Caco-2 (cell line): ENCODE data around the gene KRTAP4-4. TPM values are rescaled to one million over a fixed set of nuclear protein-coding genes. Genes with fewer than 3 reads are reported as not detected.

Experiments
- BruUV-seq: library from RNA; stranded (reverse); fragments of 400-500 nt; replicated peaks from 2 replicates; lab custom pipeline; 2021; lab: Mats Ljungman, UMichigan
- CTCF ChIA-PET: fragments of 300-600 bp; sonication (Branson Sonifier 250); formaldehyde crosslinking; loops from one replicate; lab custom pipeline; 2022; ENCODE audit warnings: antibody characterized with exemption; lab: Charles Lee
- POLR2A ChIA-PET: fragments of 300-600 bp; sonication (Branson Sonifier 250); formaldehyde crosslinking; loops from one replicate; lab custom pipeline; 2022; ENCODE audit warnings: antibody characterized with exemption; lab: Charles Lee
- DNase-seq, 2 experiments: peaks; one replicate each; pipeline versions ENCODE4 v3.0.0 to v3.0.0-alpha.2; 2020 to 2022
- H3K27me3 ChIP-seq: replicated peaks from 2 replicates; pipeline ENCODE4 v1.6.0; 2011; ENCODE audit warnings: low read length; ENCODE audit not compliant: control insufficient read depth, insufficient read depth
- H3K36me3 ChIP-seq: 2 replicates; pipeline ENCODE4 v1.5.1; 2011; ENCODE audit warnings: low read length; ENCODE audit not compliant: control insufficient read depth, insufficient read depth
- H3K4me1 ChIP-seq: fragments of 250-450 bp; sonication (Bioruptor Pico); 2 replicates; pipeline ENCODE4 v1.5.1; 2020; ENCODE audit warnings: mild to moderate bottlenecking
- H3K4me3 ChIP-seq: 2 replicates; pipeline ENCODE4 v1.5.1; 2011; ENCODE audit warnings: low read depth, mild to moderate bottlenecking, control low read depth, low read length
- H3K9me3 ChIP-seq: fragments of 250-450 bp; sonication (Bioruptor Pico); 2 replicates; pipeline ENCODE4 v1.5.1; 2020; ENCODE audit warnings: mild to moderate bottlenecking, moderate library complexity
- H3K27ac Mint-ChIP-seq: one replicate; pipeline ENCODE4 v1.8.0; 2022; ENCODE audit warnings: mixed read lengths; ENCODE audit not compliant: unreplicated experiment
- H3K27me3 Mint-ChIP-seq: one replicate; pipeline ENCODE4 v1.8.0; 2022; ENCODE audit warnings: mixed read lengths; ENCODE audit not compliant: insufficient read depth, unreplicated experiment
- H3K36me3 Mint-ChIP-seq: one replicate; pipeline ENCODE4 v1.8.0; 2022; ENCODE audit warnings: mild to moderate bottlenecking, mixed read lengths; ENCODE audit not compliant: insufficient read depth, unreplicated experiment
- H3K4me1 Mint-ChIP-seq: one replicate; pipeline ENCODE4 v1.8.0; 2022; ENCODE audit warnings: low read depth, mixed read lengths; ENCODE audit not compliant: unreplicated experiment
- H3K4me3 Mint-ChIP-seq: one replicate; pipeline ENCODE4 v1.8.0; 2022; ENCODE audit warnings: mild to moderate bottlenecking, moderate library complexity, mixed read lengths; ENCODE audit not compliant: unreplicated experiment
- H3K9me3 Mint-ChIP-seq: one replicate; pipeline ENCODE4 v1.8.0; 2022; ENCODE audit warnings: mixed read lengths; ENCODE audit not compliant: unreplicated experiment
- CTCF ChIP-seq, 2 experiments: fragments of 200-600 bp in 1 of 2; IDR thresholded peaks; 1 replicate in 1 of 2; 2 replicates in 1 of 2; pipeline versions ENCODE4 v1.5.1 to v1.8.0; 2011 to 2022; ENCODE audit warnings: antibody characterized with exemption in 1 of 2, control low read depth in 1 of 2, inconsistent platforms in 1 of 2, low read depth in 1 of 2, low read length in 1 of 2, mild to moderate bottlenecking in 1 of 2, moderate library complexity in 1 of 2; ENCODE audit not compliant: insufficient read depth in 1 of 2, severe bottlenecking in 1 of 2, unreplicated experiment in 1 of 2
- intact Hi-C: fragments of 100-400 bp; cut with micrococcal nuclease; formaldehyde crosslinking; loops from one replicate; pipeline ENCODE4 v1.10.0; 2022; ENCODE audit not compliant: unreplicated experiment
- total RNA-seq: library from RNA; stranded (reverse); gene quantifications from 2 replicates; pipeline ENCODE4 v1.2.3, GENCODE V29; 2022

Gene KRTAP4-4
- total RNA-seq, 1 experiment from 2014 or later: not detected

GRCh38 chr17:41133880-41134735 is 26.4 kb downstream of the KRTAP4-4 start:
- no peak overlapping the region for H3K27ac Mint-ChIP-seq
- peaks cover 46% of the 10 kb centered on the region for H3K9me3 Mint-ChIP-seq
- no peaks in the 10 kb centered on the region for H3K36me3 Mint-ChIP-seq
- Histone ChIP-seq H3K36me3 (no peaks in the 10 kb centered on the region), H3K4me1 (no peaks in the 10 kb centered on the region), H3K4me3 (no peak overlapping the region), H3K27me3 (no peaks in the 10 kb centered on the region), H3K9me3 (no peaks in the 10 kb centered on the region)
- no TSS peak for BruUV-seq
- H3K27me3 Mint-ChIP-seq: no peaks in the 10 kb centered on the region
- H3K4me3 Mint-ChIP-seq: no peak overlapping the region
- H3K4me1 Mint-ChIP-seq: no peaks in the 10 kb centered on the region
- no peak for DNase-seq
- ChIA-PET POLR2A (no interaction called here), CTCF (interaction anchor here (0.6 kb wide), 1 partner anchor 1313 kb away, joined by 3 read pairs; no protein-coding TSS in a partner anchor)
- TF ChIP-seq CTCF (IDR thresholded peaks at IDR 0.05; ENCODE audit: insufficient read depth in 1 of 2, low read depth in 1 of 2, low read length in 1 of 2, severe bottlenecking in 1 of 2, unreplicated experiment in 1 of 2): no peak
- intact Hi-C loops: no loop called here

DNA sequence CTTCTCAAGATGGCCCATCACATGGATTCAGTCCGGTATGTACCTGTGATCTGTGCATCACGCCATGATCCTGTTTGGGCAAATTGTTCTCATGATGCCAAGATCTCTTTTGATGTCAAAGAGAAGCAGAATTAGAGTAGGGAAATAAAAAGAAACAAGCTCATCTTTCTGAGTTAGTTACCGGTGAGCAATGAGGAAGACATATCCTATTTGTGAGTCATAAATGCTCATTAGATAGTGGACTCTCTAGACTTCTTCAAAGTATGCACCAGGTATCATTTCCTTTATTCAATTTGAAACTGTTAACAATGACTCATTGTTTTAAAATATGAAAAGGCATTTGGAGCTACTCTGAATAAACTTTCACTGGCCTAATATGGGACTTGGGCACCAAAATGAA is 28.6 kb downstream of the KRTAP4-4 start:
- no peak for DNase-seq
- no peak for TF ChIP-seq CTCF (IDR thresholded peaks at IDR 0.05; ENCODE audit: insufficient read depth in 1 of 2, low read depth in 1 of 2, low read length in 1 of 2, severe bottlenecking in 1 of 2, unreplicated experiment in 1 of 2)
- ChIA-PET POLR2A (no interaction called here), CTCF (no interaction called here)
- BruUV-seq: no TSS peak
- no peak overlapping the region for H3K27ac Mint-ChIP-seq
- no peak overlapping the region for H3K4me3 ChIP-seq
- H3K4me1 Mint-ChIP-seq: no peaks in the 10 kb centered on the region
- no peaks in the 10 kb centered on the region for H3K27me3 Mint-ChIP-seq
- no peak overlapping the region for H3K4me3 Mint-ChIP-seq
- no peaks in the 10 kb centered on the region for H3K27me3 ChIP-seq
- intact Hi-C loops: no loop called here
- H3K4me1 ChIP-seq: no peaks in the 10 kb centered on the region
- no peaks in the 10 kb centered on the region for H3K36me3 Mint-ChIP-seq
- peaks cover 24% of the 10 kb centered on the region for H3K9me3 Mint-ChIP-seq
- no peaks in the 10 kb centered on the region for H3K9me3 ChIP-seq
- no peaks in the 10 kb centered on the region for H3K36me3 ChIP-seq

DNA sequence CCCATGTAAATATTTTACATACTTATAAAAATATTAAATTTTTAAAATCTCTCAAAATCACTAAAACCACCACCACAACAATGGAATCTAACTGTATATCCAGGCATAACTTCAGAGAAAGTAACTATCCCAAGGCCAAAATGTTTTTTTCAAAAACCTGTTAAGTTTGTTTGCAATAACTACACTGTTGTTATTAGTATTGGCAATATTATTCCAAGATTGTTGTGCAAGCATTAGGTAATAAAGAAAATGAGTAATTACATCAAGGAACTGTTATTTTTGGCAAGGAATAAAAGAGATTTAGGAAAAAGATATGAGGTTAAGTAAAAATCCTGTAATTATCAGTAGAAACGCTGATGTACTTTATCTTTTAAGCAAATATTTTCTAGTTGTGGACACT is 33.2 kb downstream of the KRTAP4-4 start:
- ChIA-PET CTCF (no interaction called here), POLR2A (no interaction called here)
- Mint-ChIP-seq H3K27ac (no peak overlapping the region), H3K9me3 (peaks cover 12% of the 10 kb centered on the region), H3K27me3 (no peaks in the 10 kb centered on the region), H3K4me1 (no peaks in the 10 kb centered on the region), H3K4me3 (no peak overlapping the region), H3K36me3 (no peaks in the 10 kb centered on the region)
- intact Hi-C loops: no loop called here
- Histone ChIP-seq H3K9me3 (no peaks in the 10 kb centered on the region), H3K36me3 (no peaks in the 10 kb centered on the region), H3K4me1 (no peaks in the 10 kb centered on the region), H3K4me3 (no peak overlapping the region), H3K27me3 (no peaks in the 10 kb centered on the region)
- DNase-seq: no peak
- TF ChIP-seq CTCF (IDR thresholded peaks at IDR 0.05; ENCODE audit: insufficient read depth in 1 of 2, low read depth in 1 of 2, low read length in 1 of 2, severe bottlenecking in 1 of 2, unreplicated experiment in 1 of 2): no peak
- BruUV-seq: no TSS peak
